Adipocyte (in vitro differentiated cells): ENCODE data around the gene DESI1.
"Not testable (repeated sequence)": the region's sequence is repeated elsewhere in the genome, so short reads cannot be mapped to it uniquely, and the experiment has no call there.

ENCODE experiments used
- DNase-seq: peaks from one replicate; pipeline ENCODE4 v3.0.0-alpha.2; 2015; ENCODE audit warnings: low read depth
- H3K27me3 ChIP-seq: replicated peaks from 2 replicates; pipeline ENCODE4 v1.7.0; 2013; ENCODE audit warnings: mild to moderate bottlenecking, low read length, moderate library complexity; ENCODE audit not compliant: control insufficient read depth, insufficient read depth
- H3K36me3 ChIP-seq: 2 replicates; pipeline ENCODE4 v1.7.0; 2013; ENCODE audit warnings: low read length, mild to moderate bottlenecking, moderate library complexity; ENCODE audit not compliant: control insufficient read depth, insufficient read depth, severe bottlenecking
- H3K4me1 ChIP-seq: 2 replicates; pipeline ENCODE4 v1.7.0; 2013; ENCODE audit warnings: mild to moderate bottlenecking, low read length, moderate library complexity; ENCODE audit not compliant: control insufficient read depth, insufficient read depth
- H3K4me3 ChIP-seq: 2 replicates; pipeline ENCODE4 v1.7.0; 2013; ENCODE audit warnings: mild to moderate bottlenecking, low read length, moderate library complexity
- H3K9ac ChIP-seq: 2 replicates; pipeline ENCODE4 v1.7.0; 2013; ENCODE audit warnings: mild to moderate bottlenecking, low read length, moderate library complexity
- H3K9me3 ChIP-seq: 2 replicates; pipeline ENCODE4 v1.7.0; 2013; ENCODE audit warnings: mild to moderate bottlenecking, low read length, moderate library complexity; ENCODE audit not compliant: control insufficient read depth

Gene DESI1

DNA sequence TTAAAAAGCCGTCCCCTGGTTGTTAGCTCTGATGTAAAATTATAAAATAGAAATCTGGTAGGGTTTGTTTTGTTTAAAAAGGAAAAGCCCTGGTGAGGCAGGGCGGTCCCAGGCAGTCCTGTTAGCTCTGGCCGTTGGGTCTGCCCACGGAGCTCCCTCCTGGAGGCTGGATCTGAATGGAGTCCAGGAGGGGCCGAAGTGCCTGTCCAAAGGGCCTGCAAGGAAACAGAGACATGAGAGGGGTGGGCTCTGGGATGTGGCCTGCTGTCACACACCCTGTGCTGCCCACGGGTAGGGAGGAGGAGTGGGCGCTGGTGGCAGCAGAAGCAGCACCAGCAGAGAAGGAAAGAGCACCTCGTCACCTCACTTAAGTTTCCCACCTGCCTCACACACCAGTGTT lies 19.9 kb downstream of the DESI1 start:
- no peak overlapping the region for H3K4me3 ChIP-seq
- H3K9me3 ChIP-seq = no peaks in the 10 kb centered on the region
- H3K9ac ChIP-seq = no peak overlapping the region
- peaks cover 17% of the 10 kb centered on the region for H3K4me1 ChIP-seq
- peaks cover 65% of the 10 kb centered on the region for H3K36me3 ChIP-seq
- no peaks in the 10 kb centered on the region for H3K27me3 ChIP-seq
- no peak for DNase-seq

DNA sequence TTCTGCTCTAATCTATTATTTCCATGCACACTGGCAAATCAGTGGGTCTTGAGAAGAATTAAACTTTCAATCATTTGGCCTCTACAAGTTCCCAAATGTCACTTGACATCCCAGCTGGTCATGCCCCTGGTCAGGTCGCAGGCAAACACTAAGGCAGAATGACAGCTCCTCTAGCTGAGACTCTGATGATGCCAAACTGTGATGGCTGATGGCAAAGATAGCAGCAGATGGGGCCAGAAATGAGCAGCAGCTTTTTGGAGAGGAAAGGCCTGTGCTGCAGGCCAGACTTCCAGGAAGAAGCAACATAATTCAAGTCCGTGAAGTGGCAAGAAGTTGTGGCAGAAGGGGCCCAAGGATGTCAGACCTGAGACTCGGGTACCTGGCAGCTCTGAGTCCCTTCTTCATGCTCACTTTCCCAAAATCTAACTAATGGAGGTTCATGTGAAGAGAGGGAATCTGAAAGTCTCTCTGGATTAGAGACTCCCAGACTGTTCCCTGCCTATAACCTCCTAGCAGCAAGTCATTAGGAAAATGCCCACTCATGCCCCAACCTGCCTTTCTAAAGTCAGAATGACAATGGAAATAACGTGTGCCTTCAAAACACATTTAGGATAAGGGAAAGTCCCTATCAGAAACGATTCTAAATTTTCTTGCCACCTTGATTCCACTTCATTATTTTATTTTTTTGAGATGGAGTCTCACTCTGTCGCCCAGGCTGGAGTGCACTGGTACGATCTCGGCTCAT lies 21.8 kb downstream of the DESI1 start:
- DNase-seq = no peak
- Histone ChIP-seq H3K4me1 (peaks cover 17% of the 10 kb centered on the region), H3K36me3 (peaks cover 47% of the 10 kb centered on the region), H3K9me3 (no peaks in the 10 kb centered on the region), H3K27me3 (no peaks in the 10 kb centered on the region), H3K4me3 (no peak overlapping the region), H3K9ac (no peak overlapping the region)

DNA sequence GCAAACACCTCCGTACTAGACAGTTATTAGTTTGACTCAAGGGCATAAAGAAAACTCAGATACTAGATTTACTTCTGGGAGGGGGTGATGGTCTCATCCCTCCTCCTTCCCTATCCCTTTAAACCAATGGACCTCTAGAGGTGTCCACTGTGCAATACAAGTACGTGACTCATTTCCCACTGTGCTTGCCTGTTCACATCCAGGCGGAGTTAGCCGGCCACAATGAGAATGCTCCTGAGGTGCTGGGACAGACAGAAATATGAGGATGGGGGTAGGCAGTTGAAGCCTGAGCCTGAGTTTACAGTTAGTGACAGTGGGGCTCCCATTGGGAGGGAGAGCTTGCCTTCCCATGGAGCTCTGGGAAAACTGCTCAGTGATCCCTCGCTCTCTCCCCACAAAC lies 22.8 kb downstream of the DESI1 start:
- H3K4me3 ChIP-seq = no peak overlapping the region
- H3K9ac ChIP-seq = peak overlapping the region; percentile 35
- H3K4me1 ChIP-seq = peaks cover 17% of the 10 kb centered on the region
- peak; percentile 60 for DNase-seq
- no peaks in the 10 kb centered on the region for H3K27me3 ChIP-seq
- no peaks in the 10 kb centered on the region for H3K9me3 ChIP-seq
- peaks cover 38% of the 10 kb centered on the region for H3K36me3 ChIP-seq

DNA sequence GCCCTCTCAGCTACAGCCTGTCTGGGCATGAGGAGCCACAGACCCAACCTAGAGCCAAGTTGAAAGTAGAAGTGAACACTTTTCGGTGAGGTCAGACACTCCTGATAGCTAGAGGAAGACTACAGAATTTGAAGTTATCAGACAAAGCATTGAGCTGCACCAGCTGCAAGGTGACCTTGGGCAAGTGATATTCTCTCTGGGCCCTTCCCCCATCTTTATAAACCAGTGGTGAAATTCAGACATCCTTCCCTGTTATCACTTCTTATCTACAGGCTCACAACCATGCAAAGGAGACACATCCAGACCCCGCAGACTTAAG lies 23.2 kb downstream of the DESI1 start:
- DNase-seq = no peak
- no peaks in the 10 kb centered on the region for H3K9me3 ChIP-seq

DNA sequence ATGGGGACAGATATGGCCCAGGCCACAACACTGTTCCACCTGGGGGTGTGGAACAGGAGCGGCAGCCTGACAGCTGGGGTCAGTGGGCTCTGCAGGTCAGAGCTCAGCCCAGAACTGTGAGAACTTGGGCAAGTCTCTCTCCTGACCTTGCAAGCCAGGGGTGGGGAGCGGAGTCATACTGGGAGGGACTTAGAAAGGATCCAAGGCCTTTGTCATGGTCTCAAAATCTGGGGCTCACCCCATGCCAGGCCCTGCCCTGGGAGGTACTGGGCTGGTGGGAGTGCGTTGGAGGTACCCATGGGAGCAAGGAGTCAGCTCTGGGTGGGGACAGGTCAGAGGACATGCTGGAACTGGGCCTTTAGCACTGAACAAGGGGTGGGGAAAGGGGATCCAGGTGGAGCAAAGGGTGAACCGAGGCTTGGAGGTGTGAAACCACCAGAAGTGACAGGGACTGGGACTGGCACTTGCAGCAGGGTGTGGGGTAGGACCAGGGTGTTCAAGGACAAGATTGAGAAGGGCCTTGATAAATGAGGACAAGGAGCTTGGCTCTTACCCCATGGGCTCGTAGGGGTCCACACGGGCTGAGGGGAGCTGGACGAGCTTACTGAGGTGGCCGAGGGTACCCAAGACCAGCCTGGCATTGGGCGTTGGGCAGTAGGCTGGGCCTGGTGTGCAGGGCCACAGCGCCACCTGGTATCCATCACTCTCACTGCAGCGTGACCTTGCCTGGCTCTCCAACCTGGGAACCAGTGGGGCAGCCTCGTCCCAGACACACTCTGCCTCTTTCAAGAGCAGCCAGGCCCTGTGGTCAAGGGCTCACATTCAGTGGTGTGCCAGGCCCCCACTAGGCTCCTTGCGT lies 23.8 kb downstream of the DESI1 start:
- Histone ChIP-seq H3K27me3 (no peaks in the 10 kb centered on the region), H3K4me3 (no peak overlapping the region), H3K9me3 (no peaks in the 10 kb centered on the region), H3K9ac (no peak overlapping the region), H3K36me3 (peaks cover 27% of the 10 kb centered on the region), H3K4me1 (peaks cover 14% of the 10 kb centered on the region)
- peak; percentile 76 for DNase-seq

More for the DNA sequence above, 23.2 kb downstream of the DESI1 start:
- Histone ChIP-seq H3K4me3 (no peak overlapping the region), H3K36me3 (peaks cover 33% of the 10 kb centered on the region), H3K9ac (no peak overlapping the region), H3K4me1 (peaks cover 17% of the 10 kb centered on the region), H3K27me3 (no peaks in the 10 kb centered on the region)

DNA sequence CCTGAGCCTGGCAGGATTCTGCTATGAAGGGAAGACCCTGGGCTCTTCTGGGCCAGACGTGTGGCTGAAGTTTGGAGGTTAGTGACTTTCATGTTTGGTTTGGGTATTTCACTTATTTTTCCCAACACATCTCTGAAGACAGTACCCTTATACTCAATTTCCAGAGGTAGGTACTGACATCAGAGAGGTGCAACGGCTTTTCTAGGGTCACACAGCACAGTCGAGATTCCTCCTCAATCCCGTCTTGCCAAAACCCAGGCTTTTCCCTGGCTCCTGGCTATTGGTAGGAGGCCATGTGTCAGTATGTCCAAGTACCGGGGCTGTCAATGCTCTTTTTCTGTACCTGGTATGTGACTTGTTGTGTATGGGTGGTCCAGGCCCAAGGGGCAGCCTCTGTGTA lies 25.1 kb downstream of the DESI1 start:
- Histone ChIP-seq H3K36me3 (peaks cover 16% of the 10 kb centered on the region), H3K4me1 (peaks cover 14% of the 10 kb centered on the region), H3K4me3 (no peak overlapping the region), H3K27me3 (no peaks in the 10 kb centered on the region), H3K9ac (no peak overlapping the region), H3K9me3 (no peaks in the 10 kb centered on the region)
- DNase-seq = no peak

DNA sequence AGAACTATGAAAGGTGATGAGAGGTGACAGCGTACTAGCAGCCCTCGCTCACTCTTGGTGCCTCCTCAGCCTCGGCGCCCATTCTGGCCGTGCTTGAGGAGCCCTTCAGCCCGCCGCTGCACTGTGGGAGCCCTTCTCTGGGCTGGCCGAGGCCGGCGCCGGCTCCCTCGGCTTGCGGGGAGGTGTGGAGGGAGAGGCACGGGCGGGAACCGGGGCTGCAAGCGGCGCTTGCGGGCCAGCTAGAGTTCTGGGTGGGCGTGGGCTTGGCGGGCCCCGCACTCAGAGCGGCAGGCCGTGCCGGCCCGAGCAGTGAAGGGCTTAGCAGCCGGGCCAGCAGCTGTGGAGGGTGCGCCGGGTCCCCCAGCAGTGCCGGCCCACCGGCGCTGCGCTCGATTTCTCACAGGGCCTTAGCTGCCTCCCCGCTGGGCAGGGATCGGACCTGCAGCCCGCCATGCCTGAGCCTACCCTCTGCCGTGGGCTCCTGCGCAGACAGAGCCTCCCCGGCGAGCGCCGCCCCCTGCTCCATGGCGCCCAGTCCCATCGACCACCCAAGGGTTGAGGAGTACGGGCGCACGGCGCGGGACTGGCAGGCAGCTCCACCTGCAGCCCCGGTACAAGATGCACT lies 27.4 kb downstream of the DESI1 start:
- H3K9me3 ChIP-seq, DNase-seq, H3K27me3 ChIP-seq, H3K9ac ChIP-seq, H3K4me3 ChIP-seq, H3K36me3 ChIP-seq: not testable (repeated sequence)
- H3K4me1 ChIP-seq = peaks cover 18% of the 10 kb centered on the region

DNA sequence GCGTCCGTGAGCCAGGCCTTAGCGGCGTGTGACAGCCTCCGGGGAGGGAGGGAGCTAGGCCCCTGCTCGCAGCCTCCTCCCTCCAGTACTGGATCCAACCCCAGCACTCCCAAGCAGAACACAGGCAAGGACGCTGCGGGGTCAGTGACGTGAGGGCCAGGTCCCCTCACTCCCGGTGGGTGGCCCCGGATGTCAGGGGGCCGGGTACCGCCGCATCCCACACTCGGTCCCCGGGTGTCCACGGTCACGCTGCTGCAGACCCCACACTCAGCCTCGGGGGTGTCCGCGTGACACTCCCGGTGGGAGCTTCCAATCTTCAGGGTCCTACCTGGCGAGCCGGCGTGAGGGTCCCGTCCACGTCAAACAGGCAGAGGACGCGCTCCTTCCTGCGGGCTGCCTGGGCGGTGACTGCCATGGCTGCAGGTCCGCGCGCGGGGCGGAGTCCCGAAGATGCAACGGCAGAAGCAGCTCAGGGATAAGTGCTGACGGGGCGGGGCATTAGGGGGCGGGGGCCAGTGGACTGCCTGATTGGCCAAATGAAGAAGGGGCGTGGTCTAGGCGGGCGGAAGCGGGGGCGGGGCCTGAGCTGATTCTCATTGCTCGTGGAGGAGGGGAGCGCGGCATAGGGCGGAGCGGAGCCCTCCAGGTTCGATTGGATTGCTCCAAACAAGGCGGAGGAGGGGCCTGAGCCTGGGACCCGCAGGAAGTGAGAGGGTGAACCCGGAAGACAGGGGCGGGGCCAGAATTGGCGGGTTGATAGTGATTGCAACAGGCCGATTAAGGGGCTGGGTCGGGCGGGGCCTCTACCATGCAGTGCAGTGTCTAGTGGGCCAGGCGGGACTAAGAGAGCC lies 31.2 kb downstream of the DESI1 start, which contains the start of gene PMM1:
TSS of gene PMM1 (minus strand) at position 450 of the 851 bp plus-strand sequence. CDS start at position 415, 35 bp downstream.
- H3K36me3 ChIP-seq = peaks cover 6% of the 10 kb centered on the region
- DNase-seq = peak; percentile 100
- H3K4me1 ChIP-seq = peaks cover 16% of the 10 kb centered on the region
- peak within 1 kb of the TSS; percentile 98 for H3K4me3 ChIP-seq
- H3K9ac ChIP-seq = peak within 1 kb of the TSS; percentile 95
- no peaks in the 10 kb centered on the region for H3K27me3 ChIP-seq
- no peaks in the 10 kb centered on the region for H3K9me3 ChIP-seq

DNA sequence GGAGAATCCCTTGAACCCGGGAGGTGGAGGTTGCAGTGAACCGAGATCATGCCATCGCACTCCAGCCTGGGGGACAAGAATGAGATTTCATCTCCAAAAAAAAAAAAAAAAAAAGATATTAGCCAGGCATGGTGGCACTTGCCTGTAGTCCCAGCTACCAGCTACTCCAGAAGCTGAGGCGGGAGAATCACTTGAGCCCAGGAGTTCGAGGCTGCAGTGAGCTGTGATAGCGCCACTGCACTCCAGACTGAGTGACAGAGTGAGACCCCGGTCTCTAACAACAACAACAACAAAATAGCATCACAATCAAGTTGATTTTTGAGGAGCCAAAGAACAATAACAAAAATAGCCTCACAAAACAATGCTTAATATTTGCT lies 33.5 kb downstream of the DESI1 start:
- peak overlapping the region; percentile 21 for H3K4me3 ChIP-seq
- no peaks in the 10 kb centered on the region for H3K27me3 ChIP-seq
- no peaks in the 10 kb centered on the region for H3K9me3 ChIP-seq
- peak overlapping the region; percentile 95 for H3K9ac ChIP-seq
- H3K4me1 ChIP-seq = peaks cover 16% of the 10 kb centered on the region
- H3K36me3 ChIP-seq = peaks cover 27% of the 10 kb centered on the region
- no peak for DNase-seq

DNA sequence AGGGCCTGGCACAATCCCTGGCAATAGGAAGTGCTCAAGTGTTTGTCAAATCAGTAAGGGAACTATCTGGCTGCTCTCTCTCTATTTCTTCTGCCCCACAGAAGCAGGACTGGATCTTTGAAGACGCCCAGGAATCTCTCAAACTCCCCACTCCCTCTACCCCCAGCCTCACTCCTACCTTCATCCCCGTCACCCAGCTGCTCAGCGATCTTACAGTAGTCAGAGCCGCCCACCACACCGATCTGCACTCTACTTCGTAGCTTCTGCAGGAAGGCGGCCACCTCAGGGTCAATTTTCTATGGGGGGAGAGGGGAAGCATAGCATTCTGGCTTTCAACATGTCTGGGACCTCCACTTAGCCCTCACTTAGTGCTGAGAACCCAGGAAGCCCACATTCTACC lies 34.9 kb downstream of the DESI1 start:
- H3K9ac ChIP-seq = no peak overlapping the region
- no peak overlapping the region for H3K4me3 ChIP-seq
- H3K4me1 ChIP-seq = peaks cover 16% of the 10 kb centered on the region
- H3K9me3 ChIP-seq = no peaks in the 10 kb centered on the region
- no peak for DNase-seq
- H3K36me3 ChIP-seq = peaks cover 31% of the 10 kb centered on the region
- no peaks in the 10 kb centered on the region for H3K27me3 ChIP-seq
